ENCODE measurements around the gene CLDND2. TPM values are rescaled to one million over a fixed set of nuclear protein-coding genes. Genes with fewer than 3 reads are reported as not detected.

The CLDND2 gene
- total and polyA plus RNA-seq, 10 donors: 0.36 to 4.9 (median 2.5) TPM; not detected in 2

DNA sequence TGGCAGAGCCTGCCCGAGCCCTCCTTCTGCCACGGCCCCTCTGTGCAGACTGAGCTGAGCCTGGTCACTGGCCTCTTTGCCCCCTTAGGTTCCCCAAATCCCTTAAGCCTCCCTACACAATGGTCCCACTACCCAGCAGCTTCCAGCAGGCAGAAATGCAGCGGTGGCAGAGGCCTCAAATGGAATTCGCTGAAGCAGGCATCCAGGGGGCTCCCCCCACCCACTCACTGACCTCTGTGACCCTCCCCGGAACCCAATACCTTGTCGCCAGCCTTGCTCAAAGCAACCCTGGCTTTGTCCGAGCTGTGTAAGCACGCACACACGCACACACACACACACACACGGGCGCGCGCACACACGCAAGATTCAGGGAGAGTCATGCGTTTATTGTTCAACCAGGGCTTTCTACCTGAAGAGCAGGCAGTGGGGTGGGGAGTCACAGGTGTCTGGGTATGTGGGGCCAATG lies 19.2 kb upstream of the CLDND2 start, which contains the start of gene LIM2:
Gene LIM2 (minus strand): TSS at position 51 of the 466 bp plus-strand sequence. CDS start 531 bp downstream, outside the sequence.
- peaks cover 0 to 16% (median under 1%) of the 10 kb centered on the region in 6 donors for H3K4me1 ChIP-seq
- intact Hi-C loops (cut with DNase I; ENCODE audit: low total_unique reads): no loop called here
- peak; percentile 56 for DNase-seq
- H3K9me3 ChIP-seq: no peaks in the 10 kb centered on the region
- H3K27ac ChIP-seq: peak within 1 kb of the TSS in 5 of 8 donors; percentile 28 to 86 (median 62)
- no peaks in the 10 kb centered on the region for H3K36me3 ChIP-seq
- H3K4me3 ChIP-seq: peak within 1 kb of the TSS in 1 of 8 donors; percentile 53
- no peak for TF ChIP-seq POLR2A (IDR thresholded peaks at IDR 0.05)
- TF ChIP-seq, protein P1, sequence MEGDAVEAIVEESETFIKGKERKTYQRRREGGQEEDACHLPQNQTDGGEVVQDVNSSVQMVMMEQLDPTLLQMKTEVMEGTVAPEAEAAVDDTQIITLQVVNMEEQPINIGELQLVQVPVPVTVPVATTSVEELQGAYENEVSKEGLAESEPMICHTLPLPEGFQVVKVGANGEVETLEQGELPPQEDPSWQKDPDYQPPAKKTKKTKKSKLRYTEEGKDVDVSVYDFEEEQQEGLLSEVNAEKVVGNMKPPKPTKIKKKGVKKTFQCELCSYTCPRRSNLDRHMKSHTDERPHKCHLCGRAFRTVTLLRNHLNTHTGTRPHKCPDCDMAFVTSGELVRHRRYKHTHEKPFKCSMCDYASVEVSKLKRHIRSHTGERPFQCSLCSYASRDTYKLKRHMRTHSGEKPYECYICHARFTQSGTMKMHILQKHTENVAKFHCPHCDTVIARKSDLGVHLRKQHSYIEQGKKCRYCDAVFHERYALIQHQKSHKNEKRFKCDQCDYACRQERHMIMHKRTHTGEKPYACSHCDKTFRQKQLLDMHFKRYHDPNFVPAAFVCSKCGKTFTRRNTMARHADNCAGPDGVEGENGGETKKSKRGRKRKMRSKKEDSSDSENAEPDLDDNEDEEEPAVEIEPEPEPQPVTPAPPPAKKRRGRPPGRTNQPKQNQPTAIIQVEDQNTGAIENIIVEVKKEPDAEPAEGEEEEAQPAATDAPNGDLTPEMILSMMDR (IDR thresholded peaks at IDR 0.05 in 8 of 11, conservative IDR thresholded peaks at IDR 0.05 in 3 of 11): no peak
- 62 to 90% (median 84%) methylated on average over 6 to 15 of the region's 15 CpGs for WGBS, 5 donors
- H3K27me3 ChIP-seq (replicated peaks in 1 of 7): peaks cover 0 to 4% (median 0%) of the 10 kb centered on the region in 7 donors

DNA sequence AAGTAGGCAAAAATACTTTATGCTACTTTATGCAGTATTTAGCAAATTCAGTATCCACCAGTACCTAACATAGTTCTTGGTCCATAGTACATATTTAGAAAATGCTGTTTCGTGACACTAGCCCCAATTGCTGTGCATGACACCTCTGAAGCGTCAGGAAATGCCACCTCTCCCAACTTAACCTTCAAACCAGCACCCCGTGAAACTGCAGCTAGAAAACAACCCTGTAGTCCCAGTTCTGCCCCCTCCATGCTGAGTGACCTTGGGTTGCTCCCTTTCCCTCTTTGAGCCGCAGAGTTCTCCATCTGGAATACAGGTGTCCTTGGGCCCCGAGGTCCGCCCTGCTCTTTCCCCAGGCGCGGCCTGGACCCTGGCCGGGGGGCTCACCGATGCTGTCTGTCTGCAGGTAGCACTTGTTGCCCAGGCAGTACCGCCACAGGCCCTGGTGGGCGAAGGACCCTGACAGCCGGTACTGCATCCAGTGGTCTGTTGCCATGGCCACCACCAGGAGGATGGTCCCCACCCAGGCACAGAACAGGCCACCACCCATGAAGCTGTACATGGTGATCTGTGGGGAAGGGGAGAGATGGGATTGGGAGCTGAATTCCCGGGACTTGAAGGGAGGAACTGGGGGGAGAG lies 18.2 kb upstream of the CLDND2 start:
- peaks cover 0 to under 1% (median 0%) of the 10 kb centered on the region in 8 donors for H3K9me3 ChIP-seq
- H3K27me3 ChIP-seq (replicated peaks in 1 of 7): peaks cover 0 to 4% (median 0%) of the 10 kb centered on the region in 7 donors
- peak; percentile 69 for DNase-seq
- WGBS, 5 donors: 72 to 87% (median 83%) methylated on average over 12 to 14 of the region's 14 CpGs
- peak overlapping the region in 5 of 8 donors; percentile 28 to 86 (median 62) for H3K27ac ChIP-seq
- no peaks in the 10 kb centered on the region for H3K36me3 ChIP-seq
- H3K4me3 ChIP-seq: peak overlapping the region in 1 of 8 donors; percentile 53
- TF ChIP-seq POLR2A (IDR thresholded peaks at IDR 0.05) (no peak), POLR2AphosphoS5 (IDR thresholded peaks at IDR 0.05) (no peak)
- TF ChIP-seq, protein P1 (IDR thresholded peaks at IDR 0.05 in 8 of 11, conservative IDR thresholded peaks at IDR 0.05 in 3 of 11): no peak
- intact Hi-C loops (cut with DNase I; ENCODE audit: low total_unique reads): no loop called here
- H3K4me1 ChIP-seq: peaks cover 0 to 16% (median 0%) of the 10 kb centered on the region in 6 donors

DNA sequence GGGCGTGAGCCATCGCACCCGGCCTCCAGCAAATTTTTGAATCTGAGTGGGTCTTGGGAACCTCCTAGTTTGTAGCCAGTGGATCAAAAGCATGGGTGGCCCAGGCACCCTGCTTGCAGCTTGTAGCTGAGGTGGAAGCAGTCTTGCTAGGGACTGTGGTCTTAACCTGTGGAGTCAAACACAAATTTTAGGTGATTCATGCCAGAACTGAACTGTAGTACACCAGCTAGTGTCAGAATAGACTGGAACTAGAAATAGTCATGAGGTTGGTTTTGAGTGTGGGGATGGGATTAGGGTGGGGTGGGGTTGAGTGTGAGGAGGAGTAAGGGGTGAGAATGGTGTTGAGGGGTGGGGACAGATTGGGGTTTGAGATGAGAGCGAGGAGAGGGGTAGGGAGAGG lies 13.2 kb upstream of the CLDND2 start:
- WGBS, 5 donors: 91 to 99% (median 97%) methylated on average over 4 of the region's 4 CpGs
- Histone ChIP-seq H3K4me3 (no peak overlapping the region), H3K27ac (no peak overlapping the region), H3K9me3 (peaks cover 0 to 18% (median 9%) of the 10 kb centered on the region in 8 donors), H3K4me1 (no peaks in the 10 kb centered on the region), H3K27me3 (replicated peaks in 1 of 7) (no peaks in the 10 kb centered on the region), H3K36me3 (no peaks in the 10 kb centered on the region)
- DNase-seq: no peak
- intact Hi-C loops (cut with DNase I; ENCODE audit: low total_unique reads): no loop called here
- TF ChIP-seq POLR2A (IDR thresholded peaks at IDR 0.05): no peak
- no peak for TF ChIP-seq POLR2AphosphoS5 (IDR thresholded peaks at IDR 0.05)
- TF ChIP-seq, protein P1 (IDR thresholded peaks at IDR 0.05 in 8 of 11, conservative IDR thresholded peaks at IDR 0.05 in 3 of 11): no peak

DNA sequence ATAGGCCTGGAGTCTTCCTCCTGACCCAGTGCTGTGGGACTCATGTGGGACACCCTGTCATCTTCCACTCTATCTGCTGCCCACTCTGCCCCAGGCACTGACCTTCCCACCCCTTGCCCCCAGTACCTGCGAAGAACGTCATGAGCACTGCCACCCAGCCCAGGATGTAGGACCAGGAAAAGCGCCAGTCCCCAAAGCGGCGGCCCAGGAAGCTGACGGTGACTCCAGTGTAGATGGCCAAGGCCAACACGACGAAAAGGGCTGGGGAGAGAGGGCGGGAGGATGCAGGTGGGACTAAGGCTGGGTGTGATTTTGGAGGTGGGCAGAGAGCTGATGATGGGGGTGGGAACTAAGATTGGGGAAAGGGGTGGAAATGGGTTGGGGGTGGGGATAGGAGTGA lies 11.6 kb upstream of the CLDND2 start:
- Histone ChIP-seq H3K36me3 (no peaks in the 10 kb centered on the region), H3K4me1 (peaks cover 0 to 13% (median under 1%) of the 10 kb centered on the region in 6 donors), H3K4me3 (no peak overlapping the region), H3K9me3 (peaks cover 0 to 18% (median 9%) of the 10 kb centered on the region in 8 donors), H3K27ac (no peak overlapping the region), H3K27me3 (replicated peaks in 1 of 7) (no peaks in the 10 kb centered on the region)
- intact Hi-C loops (cut with DNase I; ENCODE audit: low total_unique reads): no loop called here
- TF ChIP-seq POLR2AphosphoS5 (IDR thresholded peaks at IDR 0.05): no peak
- 89 to 96% (median 92%) methylated on average over 9 of the region's 9 CpGs for WGBS, 5 donors
- DNase-seq: peak; percentile 40

Data from spleen (tissue), 11 donors.